Measurements from ENCODE around the gene FAM217A. TPM values are rescaled to one million over a fixed set of nuclear protein-coding genes. Genes with fewer than 3 reads are reported as not detected.
A peak's percentile ranks its signal among the peaks of the same experiment; 100 is the strongest.

The FAM217A gene
- total RNA-seq, 1 donor from 2014 or later = not detected

- H3K4me3 Mint-ChIP-seq (ENCODE audit: unreplicated experiment) = no peak overlapping the region
- no peak for TF ChIP-seq CTCF (IDR thresholded peaks at IDR 0.05; ENCODE audit: partially characterized antibody, unreplicated experiment)
- no peak for DNase-seq
- H3K9me3 Mint-ChIP-seq (ENCODE audit: unreplicated experiment) = no peaks in the 10 kb centered on the region
- no peak overlapping the region for H3K27ac Mint-ChIP-seq (ENCODE audit: unreplicated experiment)
- H3K36me3 Mint-ChIP-seq (ENCODE audit: unreplicated experiment) = no peaks in the 10 kb centered on the region
- no peaks in the 10 kb centered on the region for H3K4me1 Mint-ChIP-seq (ENCODE audit: low read depth, unreplicated experiment)
- H3K27me3 Mint-ChIP-seq (ENCODE audit: unreplicated experiment) = no peaks in the 10 kb centered on the region
Observed at GRCh38 chr6:4067673-4068072, 11.3 kb downstream of the FAM217A start.

- no peak overlapping the region for H3K4me3 Mint-ChIP-seq (ENCODE audit: unreplicated experiment)
- TF ChIP-seq CTCF (IDR thresholded peaks at IDR 0.05; ENCODE audit: partially characterized antibody, unreplicated experiment) = no peak
- no peaks in the 10 kb centered on the region for H3K4me1 Mint-ChIP-seq (ENCODE audit: low read depth, unreplicated experiment)
- H3K27ac Mint-ChIP-seq (ENCODE audit: unreplicated experiment) = no peak overlapping the region
- DNase-seq = no peak
- no peaks in the 10 kb centered on the region for H3K9me3 Mint-ChIP-seq (ENCODE audit: unreplicated experiment)
- no peaks in the 10 kb centered on the region for H3K36me3 Mint-ChIP-seq (ENCODE audit: unreplicated experiment)
- no peaks in the 10 kb centered on the region for H3K27me3 Mint-ChIP-seq (ENCODE audit: unreplicated experiment)
Observed at GRCh38 chr6:4066029-4066755, 12.7 kb downstream of the FAM217A start.

GRCh38 chr6:4059115-4059777 is 19.7 kb downstream of the FAM217A start:
- Mint-ChIP-seq H3K4me1 (ENCODE audit: low read depth, unreplicated experiment) (peaks cover 2% of the 10 kb centered on the region), H3K27ac (ENCODE audit: unreplicated experiment) (no peak overlapping the region), H3K4me3 (ENCODE audit: unreplicated experiment) (no peak overlapping the region), H3K9me3 (ENCODE audit: unreplicated experiment) (no peaks in the 10 kb centered on the region), H3K27me3 (ENCODE audit: unreplicated experiment) (no peaks in the 10 kb centered on the region), H3K36me3 (ENCODE audit: unreplicated experiment) (no peaks in the 10 kb centered on the region)
- no peak for TF ChIP-seq CTCF (IDR thresholded peaks at IDR 0.05; ENCODE audit: partially characterized antibody, unreplicated experiment)
- no peak for DNase-seq

- no peak overlapping the region for H3K4me3 Mint-ChIP-seq (ENCODE audit: unreplicated experiment)
- no peaks in the 10 kb centered on the region for H3K9me3 Mint-ChIP-seq (ENCODE audit: unreplicated experiment)
- H3K36me3 Mint-ChIP-seq (ENCODE audit: unreplicated experiment) = no peaks in the 10 kb centered on the region
- H3K4me1 Mint-ChIP-seq (ENCODE audit: low read depth, unreplicated experiment) = peaks cover 2% of the 10 kb centered on the region
- DNase-seq = no peak
- peaks cover 2% of the 10 kb centered on the region for H3K27me3 Mint-ChIP-seq (ENCODE audit: unreplicated experiment)
- H3K27ac Mint-ChIP-seq (ENCODE audit: unreplicated experiment) = no peak overlapping the region
- no peak for TF ChIP-seq CTCF (IDR thresholded peaks at IDR 0.05; ENCODE audit: partially characterized antibody, unreplicated experiment)
Observed at GRCh38 chr6:4057036-4057435, 21.9 kb downstream of the FAM217A start.

GRCh38 chr6:4055420-4056041 is 23.4 kb downstream of the FAM217A start:
- DNase-seq = no peak
- Mint-ChIP-seq H3K27ac (ENCODE audit: unreplicated experiment) (peak overlapping the region; percentile 68), H3K4me3 (ENCODE audit: unreplicated experiment) (no peak overlapping the region), H3K27me3 (ENCODE audit: unreplicated experiment) (peaks cover 2% of the 10 kb centered on the region), H3K4me1 (ENCODE audit: low read depth, unreplicated experiment) (peaks cover 2% of the 10 kb centered on the region), H3K9me3 (ENCODE audit: unreplicated experiment) (no peaks in the 10 kb centered on the region), H3K36me3 (ENCODE audit: unreplicated experiment) (no peaks in the 10 kb centered on the region)
- TF ChIP-seq CTCF (IDR thresholded peaks at IDR 0.05; ENCODE audit: partially characterized antibody, unreplicated experiment) = no peak

Data from glutamatergic neuron (in vitro differentiated cells).